Activated CD4-positive, alpha-beta T cell treated with anti-CD3 and anti-CD28 coated beads, Interleukin-2, amount 50 U/mL, for 4 hours (primary cell): ENCODE results near the gene FANCC.

Experiments
- DNase-seq, 2 experiments: peaks; one replicate each; pipeline ENCODE4 v3.0.0-alpha.2; 2020

The FANCC gene

DNA sequence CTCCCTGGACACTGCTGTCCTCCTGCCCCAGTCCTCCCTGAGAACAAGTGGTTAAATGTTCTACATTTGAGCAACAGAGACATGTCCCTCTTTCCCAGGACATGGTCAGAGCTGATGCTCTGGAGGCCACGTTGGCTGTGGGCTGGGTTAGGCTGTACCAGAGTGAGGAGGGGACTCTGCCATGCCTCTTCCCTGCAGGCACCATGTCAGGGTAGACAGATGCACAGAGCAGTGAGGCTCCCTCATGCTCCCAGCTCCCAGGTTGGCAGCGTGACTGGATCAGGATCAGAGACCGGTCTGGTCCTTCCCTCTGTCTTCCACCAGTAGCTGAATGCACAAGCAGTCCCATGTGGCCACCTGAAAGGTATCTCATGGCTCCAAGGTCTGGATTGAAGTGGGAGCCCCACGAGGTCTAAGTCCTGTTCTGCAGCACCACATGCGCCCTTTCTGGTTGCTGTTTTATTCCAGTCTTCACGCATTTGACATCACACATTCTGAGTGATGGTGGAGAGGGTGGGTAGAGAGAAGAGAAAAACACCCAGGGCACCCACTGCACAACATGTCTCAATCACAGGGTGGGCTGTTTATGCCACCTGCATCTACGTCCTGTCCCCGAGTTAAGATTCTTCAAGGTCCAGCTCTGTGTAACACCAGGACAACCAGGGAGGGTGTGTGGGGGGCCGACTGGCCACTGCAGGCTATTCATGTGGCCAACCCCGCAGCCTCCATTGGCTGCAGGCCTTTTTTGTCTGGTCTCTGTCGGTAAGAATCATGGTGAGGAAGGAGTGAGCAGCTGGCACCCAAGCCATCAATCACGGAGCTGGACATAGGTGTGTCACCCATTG lies 204.9 kb downstream of the FANCC start:
- DNase-seq = no peak

- DNase-seq = no peak
Measured at GRCh38 chr9:95111716-95112115, 205.8 kb downstream of the FANCC start.

- DNase-seq = no peak
Measured at GRCh38 chr9:95110921-95111525, 206.5 kb downstream of the FANCC start.

DNA sequence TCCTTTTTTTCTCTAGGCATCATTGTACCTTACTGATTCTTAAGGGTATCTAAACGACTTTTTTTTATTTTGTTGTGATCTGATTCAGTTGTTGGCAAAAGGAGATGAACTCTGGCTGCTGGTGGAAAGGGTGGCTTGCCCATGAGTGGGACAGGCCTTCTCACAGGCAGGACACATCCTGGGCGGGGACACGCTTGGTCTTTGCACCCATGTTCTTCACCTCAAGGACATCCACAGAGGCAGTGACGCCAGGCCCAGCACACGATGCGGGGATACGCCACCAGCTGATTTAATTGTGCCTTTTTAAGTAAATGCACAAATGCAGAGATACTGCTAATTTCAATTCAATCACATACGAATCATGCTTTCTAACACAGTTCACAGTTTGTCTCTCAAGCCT lies 208.1 kb downstream of the FANCC start:
- no peak for DNase-seq

DNA sequence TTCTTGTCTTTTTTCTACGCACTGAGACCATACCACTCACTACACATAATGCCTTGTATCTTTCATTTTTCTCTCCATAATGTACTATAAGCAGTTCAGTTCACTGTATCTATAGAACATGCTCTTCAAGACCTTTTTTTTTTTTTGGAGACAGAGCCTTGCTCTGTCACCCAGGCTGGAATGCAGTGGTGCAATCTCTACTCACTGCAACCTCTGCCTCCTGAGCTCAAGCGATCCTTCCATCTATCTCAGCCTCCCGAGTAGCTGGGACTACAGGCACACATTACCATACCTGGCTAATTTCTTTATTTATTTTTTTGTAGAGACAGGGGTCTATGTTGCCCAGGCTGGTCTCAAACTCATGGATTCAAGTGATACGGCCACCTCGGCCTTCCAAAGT lies 208.7 kb downstream of the FANCC start:
- no peak for DNase-seq

GRCh38 chr9:95107976-95108375 lies 209.5 kb downstream of the FANCC start:
- no peak for DNase-seq

DNA sequence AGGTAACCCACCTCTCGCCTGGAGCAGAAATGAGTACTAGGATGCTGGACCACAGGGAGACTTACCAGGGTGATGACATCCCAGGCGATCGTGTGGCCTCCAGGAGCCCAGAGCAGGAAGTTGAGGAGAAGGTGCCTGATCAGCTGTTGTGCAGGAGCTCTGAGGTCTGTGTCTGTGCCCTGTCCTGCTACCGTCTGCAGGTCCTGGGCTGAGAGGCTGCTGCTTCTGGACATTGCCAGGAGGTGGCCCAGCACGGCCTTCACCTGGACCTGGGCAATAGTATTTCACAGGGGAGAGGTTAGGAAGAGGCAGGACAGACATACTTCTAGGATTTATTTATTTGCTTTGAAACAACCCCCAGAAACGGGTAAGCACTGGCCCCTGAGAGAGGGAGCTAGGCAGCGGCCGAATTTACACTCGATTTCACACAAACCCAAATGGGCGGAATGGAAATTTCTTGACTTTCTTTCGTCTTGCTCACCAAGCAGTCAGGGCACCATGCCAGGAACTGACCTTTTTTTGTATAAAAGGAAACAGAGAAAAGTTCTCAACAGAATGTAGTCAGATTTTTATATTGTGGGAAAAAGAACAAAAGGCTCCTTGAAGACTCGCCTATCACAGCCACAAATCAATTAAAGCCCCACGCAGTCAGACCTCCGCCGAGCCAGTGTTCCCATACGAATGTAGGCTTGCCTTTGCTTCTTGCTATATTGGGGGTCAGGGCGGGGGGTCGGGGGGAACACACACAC lies 210.3 kb downstream of the FANCC start:
- DNase-seq = no peak

DNA sequence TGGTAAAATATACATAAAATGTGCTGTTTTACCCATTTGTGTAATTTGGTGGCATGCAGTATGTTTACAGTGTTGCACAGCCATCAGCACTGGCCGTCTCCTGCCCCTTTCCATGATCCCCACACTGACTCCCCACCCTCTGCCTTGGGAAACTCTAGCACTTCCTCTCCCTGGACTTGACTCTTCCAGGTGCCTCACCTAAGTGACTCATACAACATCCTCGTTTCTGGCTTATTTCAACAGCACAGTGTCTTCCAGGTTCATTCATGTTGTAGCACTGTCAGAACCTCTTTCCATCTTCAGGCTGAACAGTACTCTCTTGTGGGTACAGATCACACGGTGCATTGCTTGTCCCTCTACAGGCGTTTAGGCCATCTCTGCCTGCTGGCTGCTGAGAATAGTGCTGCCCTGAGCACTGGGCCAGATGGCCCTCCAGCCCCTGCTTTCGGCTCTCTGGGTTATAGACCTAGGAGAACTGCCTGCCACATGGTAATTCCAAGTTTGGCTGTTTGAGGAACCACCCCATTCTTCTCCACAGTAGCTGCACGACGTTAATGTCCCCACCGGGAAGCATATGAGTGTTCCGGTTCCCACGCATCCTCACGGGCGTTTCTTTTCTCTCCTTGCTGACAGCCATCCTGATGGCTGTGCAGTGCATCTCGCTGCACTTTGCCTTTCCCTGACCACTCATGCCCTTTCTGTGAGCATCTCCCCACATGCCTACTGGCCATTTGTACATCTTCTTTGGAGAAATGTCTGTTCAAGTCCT lies 211.8 kb downstream of the FANCC start:
- DNase-seq = no peak

DNA sequence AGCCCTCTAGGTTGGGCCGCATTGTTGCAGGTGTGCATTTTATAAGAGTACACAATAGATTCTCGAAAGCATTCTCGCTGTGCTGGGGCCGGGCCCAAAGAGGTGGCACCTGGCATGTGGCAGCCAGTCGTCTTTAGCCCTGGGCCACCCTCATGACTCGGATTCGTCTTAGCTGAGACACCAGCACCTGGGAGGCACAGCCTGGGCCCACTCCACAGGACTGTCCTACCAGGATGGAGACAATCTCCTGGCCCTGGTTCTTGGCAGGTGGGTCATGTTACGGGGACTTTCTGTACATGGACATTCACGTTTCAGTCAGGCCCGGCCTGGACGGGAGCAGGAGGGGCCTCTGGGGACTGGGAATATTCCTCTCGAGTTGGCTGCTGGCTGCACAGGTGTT lies 212.5 kb downstream of the FANCC start:
- DNase-seq = no peak

- no peak for DNase-seq
Measured at GRCh38 chr9:95104581-95104960, 212.9 kb downstream of the FANCC start.

- DNase-seq = no peak
Measured at GRCh38 chr9:95103871-95104580, 213.5 kb downstream of the FANCC start.

DNA sequence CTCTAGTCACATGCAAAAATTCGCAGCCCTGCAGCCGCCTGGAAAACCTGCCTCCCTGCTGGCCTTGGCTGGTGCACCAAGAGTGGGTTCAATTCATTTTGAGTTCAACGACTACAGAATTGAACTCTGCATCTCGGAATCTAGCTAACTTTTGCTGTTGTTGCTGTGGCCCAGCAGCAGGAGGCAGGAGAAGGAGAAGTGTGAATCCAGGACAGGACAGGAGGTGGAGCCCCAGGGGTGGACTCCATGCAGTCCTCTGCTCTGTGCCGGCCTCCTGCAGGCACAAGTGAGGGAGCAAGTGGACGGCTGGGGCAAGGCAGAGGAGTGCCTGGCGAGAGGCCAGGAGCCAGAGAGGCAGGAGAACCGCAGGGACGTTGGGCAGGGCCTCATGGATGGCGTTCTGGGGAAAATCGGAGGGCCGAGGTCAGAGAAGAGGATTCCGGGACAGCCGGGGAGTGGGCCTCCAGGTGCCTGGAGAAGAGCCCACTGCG lies 214.2 kb downstream of the FANCC start:
- DNase-seq = no peak

DNA sequence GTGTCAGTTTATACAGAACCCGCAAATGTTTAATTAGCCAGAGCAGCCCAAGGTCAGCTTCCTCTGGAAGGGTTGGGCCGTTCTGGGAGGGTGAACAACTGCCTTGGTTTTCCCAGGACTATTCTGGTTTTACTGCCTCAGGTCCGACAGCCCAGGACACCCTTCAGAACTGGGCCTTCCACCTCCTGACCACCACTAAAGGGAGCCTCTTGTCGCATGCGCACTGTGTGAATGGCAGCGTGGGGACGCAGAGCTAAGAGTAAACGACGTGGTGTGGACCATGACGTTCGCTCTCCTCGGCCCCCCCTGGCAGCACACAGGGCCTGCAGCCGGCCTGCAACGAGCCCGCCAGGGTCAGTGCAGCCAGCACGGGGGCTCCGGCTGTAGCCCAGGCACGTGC lies 214.9 kb downstream of the FANCC start:
- DNase-seq = no peak

GRCh38 chr9:95102001-95102433 lies 215.5 kb downstream of the FANCC start:
- DNase-seq = no peak

- no peak for DNase-seq
Measured at GRCh38 chr9:95101326-95101725, 216.2 kb downstream of the FANCC start.

DNA sequence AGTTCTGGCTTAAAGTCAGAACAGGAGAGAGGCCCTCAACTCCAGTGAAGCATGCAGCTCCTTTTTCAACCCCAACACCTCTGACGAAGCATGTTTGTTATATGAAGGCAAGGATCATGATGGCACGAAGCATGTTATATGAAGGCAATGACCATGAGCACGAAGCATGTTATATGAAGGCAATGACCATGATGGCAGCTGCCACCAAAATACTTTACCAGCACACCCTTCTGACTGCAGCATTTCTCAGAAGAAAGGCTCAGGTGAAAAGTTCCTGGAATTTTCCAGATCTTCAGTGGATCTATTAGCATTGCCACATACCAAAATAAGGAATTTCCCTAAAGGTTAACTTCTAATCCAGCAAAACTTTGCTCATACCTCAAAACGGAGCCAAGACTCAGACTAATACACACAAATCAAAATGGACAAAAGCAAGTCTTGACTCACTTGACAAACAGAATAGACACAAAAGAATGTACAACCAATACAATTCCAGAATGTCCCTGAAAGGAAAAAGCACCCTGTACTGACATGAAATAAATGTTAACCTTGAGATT lies 217.4 kb downstream of the FANCC start:
- no peak for DNase-seq

DNA sequence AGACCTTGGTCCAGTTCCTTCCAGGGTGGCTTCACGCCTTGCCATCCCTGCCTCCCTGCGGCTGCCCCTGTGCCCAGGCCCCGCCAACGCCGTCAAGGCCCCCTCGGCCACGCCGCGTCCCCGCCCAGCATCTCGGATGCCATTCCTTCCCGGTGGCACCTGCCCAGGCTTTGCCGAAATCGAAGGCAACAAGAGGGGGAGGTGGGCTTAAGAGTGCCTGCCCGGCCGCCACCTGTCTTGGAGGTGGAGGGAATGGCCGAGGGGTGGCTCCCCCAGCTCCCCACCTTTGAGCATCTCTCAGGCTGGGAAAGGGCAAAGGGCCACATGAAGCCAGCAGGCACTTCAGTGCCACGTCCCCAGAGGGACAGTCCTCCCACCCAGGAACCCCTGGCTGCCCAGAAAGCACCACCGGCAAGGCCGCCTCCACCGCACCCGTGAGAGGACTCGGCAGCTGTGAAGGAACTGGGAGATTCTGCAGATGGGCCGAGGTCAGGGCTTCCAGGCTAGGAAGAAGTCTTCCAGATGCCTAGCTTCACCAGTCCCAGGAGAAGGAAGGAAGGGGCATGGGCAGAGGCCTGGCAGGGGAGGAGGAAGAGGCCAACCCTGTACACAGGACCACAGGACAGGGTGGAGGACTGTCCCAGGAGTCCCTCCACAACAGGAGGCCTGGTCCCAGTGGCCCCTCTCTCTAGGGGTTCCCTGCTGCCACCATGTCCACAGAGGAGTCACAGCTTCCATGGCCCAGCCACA lies 218.0 kb downstream of the FANCC start:
- no peak for DNase-seq

GRCh38 chr9:95098391-95098921 lies 219.1 kb downstream of the FANCC start:
- no peak for DNase-seq

DNA sequence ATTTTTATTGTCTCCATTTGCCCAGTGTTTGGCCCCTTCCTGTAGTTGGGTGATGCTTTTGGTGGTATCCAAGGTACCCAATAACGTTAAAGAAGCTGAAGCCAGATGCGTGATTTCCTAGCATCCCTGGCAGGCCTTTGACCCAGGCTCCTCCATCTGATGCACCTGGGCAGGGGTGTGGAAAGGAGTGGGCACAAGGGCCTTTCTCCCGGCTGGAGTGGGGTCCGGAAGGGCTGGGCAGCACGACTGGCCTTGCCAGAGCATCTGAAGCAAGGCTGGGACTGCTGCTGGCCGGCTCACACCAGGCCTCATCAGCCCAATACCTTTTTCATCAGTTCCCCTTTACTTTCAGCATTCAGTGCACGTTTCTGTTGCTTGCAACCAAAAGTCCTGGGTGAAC lies 220.2 kb downstream of the FANCC start:
- DNase-seq = no peak

- DNase-seq = no peak
Measured at GRCh38 chr9:95096807-95097206, 220.7 kb downstream of the FANCC start.

- DNase-seq = no peak
Measured at GRCh38 chr9:95096381-95096780, 221.1 kb downstream of the FANCC start.
